GM12878 (cell line): ENCODE results near the gene TCF25. TPM values are rescaled to one million over a fixed set of nuclear protein-coding genes. Genes with fewer than 3 reads are reported as not detected.

Experiments
- ATAC-seq: fragments of 200-7000 bp; cut with Tn5 transposase; 3 replicates; pipeline ENCODE4 v1.9.1; 2020; ENCODE audit warnings: mild to moderate bottlenecking, moderate library complexity
- BruUV-seq: library from RNA; stranded (reverse); fragments of 400-500 nt; replicated peaks from 2 replicates; lab custom pipeline; 2021; lab: Mats Ljungman, UMichigan
- CTCF ChIA-PET: fragments of 300-600 bp; sonication (Branson Sonifier 250); formaldehyde crosslinking; extraction: SDS; loops from one replicate; lab custom pipeline; 2021; ENCODE audit warnings: inconsistent platforms; lab: Yijun Ruan, JAX
- POLR2A ChIA-PET: fragments of 350-600 bp; formaldehyde crosslinking; extraction: SDS; loops from one replicate; lab custom pipeline; 2021; ENCODE audit warnings: inconsistent platforms; lab: Charles Lee
- RAD21 ChIA-PET: fragments of 300-600 bp; sonication (Branson Sonifier 250); formaldehyde crosslinking; loops from one replicate; lab custom pipeline; 2023; ENCODE audit warnings: antibody characterized with exemption; ENCODE audit not compliant: unreplicated experiment; lab: Charles Lee
- SMC1A ChIA-PET: fragments of 300-600 bp; sonication (Branson Sonifier 250); formaldehyde crosslinking; loops from one replicate; lab custom pipeline; 2023; ENCODE audit not compliant: unreplicated experiment, uncharacterized antibody; lab: Charles Lee
- DNase-seq: peaks from one replicate; pipeline ENCODE4 v3.0.0-alpha.2; 2011; ENCODE audit warnings: low read depth, low spot score
- FAIRE-seq: peaks from 3 replicates; lab custom pipeline; 2011; peaks lifted over from hg19 to GRCh38; lab: Jason Lieb, UNC
- H2AFZ ChIP-seq: 2 replicates; pipeline ENCODE4 v1.6.0; 2011; ENCODE audit warnings: low read depth, low read length, control low read depth; ENCODE audit not compliant: control insufficient read depth
- H3K27ac ChIP-seq: 2 replicates; pipeline ENCODE4 v1.5.1; 2011; ENCODE audit warnings: control low read depth; ENCODE audit not compliant: control insufficient read depth, insufficient read depth
- H3K27me3 ChIP-seq, 2 experiments: replicated peaks in 1 of 2; 2 replicates each; pipeline versions ENCODE4 v1.6.0 to v1.6.1; 2011; ENCODE audit warnings: low read length in 1 of 2; ENCODE audit not compliant: control insufficient read depth in 2 of 2, insufficient read depth in 2 of 2
- H3K36me3 ChIP-seq, 2 experiments: 2 replicates each; pipeline ENCODE4 v1.5.1; 2011; ENCODE audit warnings: low read length in 1 of 2; ENCODE audit not compliant: control insufficient read depth in 2 of 2, insufficient read depth in 2 of 2
- H3K4me1 ChIP-seq: 2 replicates; pipeline ENCODE4 v1.6.1; 2011; ENCODE audit warnings: mild to moderate bottlenecking, low read length, moderate library complexity, mixed read lengths; ENCODE audit not compliant: control insufficient read depth, insufficient read depth
- H3K4me2 ChIP-seq: 2 replicates; pipeline ENCODE4 v1.6.0; 2011; ENCODE audit warnings: control low read depth; ENCODE audit not compliant: control insufficient read depth, insufficient read depth
- H3K4me3 ChIP-seq: fragments of 200-600 bp; sonication (generic); 2 replicates; pipeline ENCODE4 v1.5.1; 2016
- H3K79me2 ChIP-seq: 2 replicates; pipeline ENCODE4 v1.6.0; 2011; ENCODE audit warnings: low read length; ENCODE audit not compliant: control insufficient read depth, insufficient read depth
- H3K9ac ChIP-seq: 2 replicates; pipeline ENCODE4 v1.8.0; 2011; ENCODE audit warnings: low read length, control low read depth, mixed read lengths; ENCODE audit not compliant: control insufficient read depth, insufficient read depth
- H3K9me3 ChIP-seq: replicated peaks from 3 replicates; pipeline ENCODE4 v1.5.1; 2011; ENCODE audit warnings: mild to moderate bottlenecking, low read length; ENCODE audit not compliant: control insufficient read depth, insufficient read depth
- H4K20me1 ChIP-seq: 2 replicates; pipeline ENCODE4 v1.6.0; 2011; ENCODE audit not compliant: control insufficient read depth, insufficient read depth
- ASH2L ChIP-seq: fragments of 300-600, 200-600 bp; sonication (generic); IDR thresholded peaks from 2 replicates; pipeline ENCODE4 v1.6.1; 2017; ENCODE audit warnings: low read depth, mild to moderate bottlenecking, borderline replicate concordance
- ATF7 ChIP-seq: fragments of 450-650 bp; IDR thresholded peaks from 2 replicates; pipeline ENCODE4 v1.6.1; 2016; ENCODE audit warnings: low read depth, mild to moderate bottlenecking
- BMI1 ChIP-seq: fragments of 450-650 bp; IDR thresholded peaks from 2 replicates; pipeline ENCODE4 v1.6.1; 2016; ENCODE audit warnings: mild to moderate bottlenecking, moderate library complexity, borderline replicate concordance
- CHD1 ChIP-seq: IDR thresholded peaks from 2 replicates; pipeline ENCODE4 v1.6.1; 2012; ENCODE audit warnings: low read depth, low read length, improper control_type of control experiment
- CREM ChIP-seq: IDR thresholded peaks from 2 replicates; pipeline ENCODE4 v1.6.1; 2014; ENCODE audit warnings: antibody characterized with exemption, low read depth
- POLR2AphosphoS5 ChIP-seq: IDR thresholded peaks from 2 replicates; pipeline ENCODE4 v1.6.1; 2011; ENCODE audit warnings: mild to moderate bottlenecking, low read length, inconsistent platforms
- SMARCA5 ChIP-seq: fragments of 450-650 bp; IDR thresholded peaks from 2 replicates; pipeline ENCODE4 v1.6.1; 2017; ENCODE audit warnings: mild to moderate bottlenecking
- SUZ12 ChIP-seq: fragments of 200-600 bp; sonication (generic); IDR thresholded peaks from one replicate; pipeline ENCODE4 v1.6.1; 2018; ENCODE audit warnings: antibody characterized with exemption, mild to moderate bottlenecking; ENCODE audit not compliant: unreplicated experiment
- WGBS: methylation state at CpG from one replicate; pipeline ENCODE4 v1.1.6; 2016; ENCODE audit warnings: low lambda C conversion rate; ENCODE audit not compliant: insufficient replicate concordance, insufficient coverage; ENCODE audit errors: missing lambda C conversion rate; 5-methylcytosine and 5-hydroxymethylcytosine counted together
- in situ Hi-C: fragments of 300-500 bp; cut with MboI; formaldehyde crosslinking; loops from 9 replicates; pipeline ENCODE4 v1.14.3; 2018; ENCODE audit warnings: mixed read lengths
- intact Hi-C: fragments of 100-400 bp; cut with micrococcal nuclease; formaldehyde crosslinking; loops from one replicate; pipeline ENCODE4 v1.14.2; 2022; ENCODE audit not compliant: unreplicated experiment
- polyA plus RNA-seq, 11 experiments: library from polyadenylated mRNA; depleted of rRNA in 4 of 11; unstranded in 6 of 11; stranded (reverse) in 5 of 11; fragments of >200 nt; fragmentation: Nextera tagmentation in 4 of 11; fragmentation: Illumina TruSeq in 1 of 11; extraction: Ambion mirVana in 4 of 11; extraction: Trizol in 1 of 11; gene quantifications; 1 replicate in 1 of 11; 2 replicates in 10 of 11; pipeline versions ENCODE4 v1.2.1 to v1.2.3, GENCODE V29; 2011 to 2016; ENCODE audit warnings: inconsistent platforms in 2 of 11, missing spikeins in 2 of 11, low read depth in 1 of 11
- total RNA-seq, 4 experiments: library from RNA; depleted of rRNA in 3 of 4; stranded (reverse); fragments of >200 nt in 3 of 4; fragmentation: Illumina TruSeq in 1 of 4; extraction: Trizol in 1 of 4; gene quantifications; 2 replicates each; pipeline versions ENCODE4 v1.2.1 to v1.2.3, GENCODE V29; 2013 to 2021
- TF ChIP-seq, protein P1 (sequence below): fragments of 450-650 bp; IDR thresholded peaks from 2 replicates; pipeline ENCODE4 v1.6.1; 2017; ENCODE audit warnings: antibody characterized with exemption, mild to moderate bottlenecking, moderate library complexity
- TF ChIP-seq, protein P2 (sequence below): fragments of 450-650 bp; IDR thresholded peaks from 2 replicates; pipeline ENCODE4 v1.6.1; 2017; ENCODE audit warnings: mild to moderate bottlenecking, moderate library complexity
- TF ChIP-seq, protein P3 (sequence below): fragments of 450-650 bp; IDR thresholded peaks from 2 replicates; pipeline ENCODE4 v1.6.1; 2017; ENCODE audit warnings: mild to moderate bottlenecking

TCF25 gene
- total and polyA plus RNA-seq, 10 of the 15 experiments (the other 5 are each of a cell fraction or from before 2014, with no cell fraction given) = 8.4 to 130 (median 89.4) TPM

DNA sequence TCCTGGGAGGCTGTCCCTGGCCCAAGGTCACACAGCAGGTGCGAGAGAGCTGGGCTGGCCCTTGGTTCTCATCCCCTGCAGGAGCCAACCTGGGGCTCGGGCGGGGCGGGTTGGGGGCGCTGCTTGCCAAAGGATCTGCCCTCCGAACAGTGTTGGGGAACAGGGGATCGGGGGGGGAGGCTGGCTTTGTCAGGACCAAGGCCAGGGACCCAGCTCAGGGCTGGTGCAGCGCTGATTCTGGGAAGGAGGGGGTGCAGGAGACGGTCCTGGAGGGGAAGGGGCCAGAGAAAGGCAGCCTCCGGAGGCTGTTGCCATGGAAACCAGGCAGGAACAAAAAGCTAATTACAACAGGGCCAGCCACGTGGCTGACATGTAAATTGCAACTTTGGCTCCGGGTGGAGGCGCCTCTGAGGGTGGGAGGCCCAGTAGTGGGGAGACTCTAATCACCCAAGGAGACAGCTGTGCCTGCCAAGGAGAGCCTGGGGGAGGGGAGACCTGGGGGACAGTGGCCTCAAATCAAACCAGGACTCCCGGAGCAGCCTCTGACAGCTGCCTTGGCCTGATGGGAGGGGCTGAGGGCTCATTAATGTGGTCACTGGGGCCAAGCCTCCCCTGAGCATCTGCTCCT is 51.0 kb downstream of the TCF25 start:
- ChIA-PET POLR2A (interaction anchor here (0.6 kb wide), 1 partner anchor 323 kb away, joined by 3 read pairs; no protein-coding TSS in a partner anchor), CTCF (no interaction called here), RAD21 (no interaction called here), SMC1A (no interaction called here)
- in situ Hi-C loops = no loop called here
- FAIRE-seq (no peak), ATAC-seq (peak; percentile 5), DNase-seq (no peak)
- Histone ChIP-seq H3K79me2 (no peaks in the 10 kb centered on the region), H3K4me3 (no peak overlapping the region), H4K20me1 (no peaks in the 10 kb centered on the region), H3K27me3 (peaks cover 14 to 16% of the 10 kb centered on the region in 2 experiments), H3K9me3 (no peaks in the 10 kb centered on the region), H3K4me1 (no peaks in the 10 kb centered on the region; the same call in 1 of the 2 replicates), H3K9ac (no peak overlapping the region), H3K4me2 (no peak overlapping the region), H3K36me3 (no peaks in the 10 kb centered on the region), H2AFZ (no peak overlapping the region), H3K27ac (no peak overlapping the region)
- intact Hi-C loops = no loop called here
- no TSS peak for BruUV-seq
- WGBS = 6% methylated on average over 14 of the region's 14 CpGs
- TF ChIP-seq CHD1 (no peak), BMI1 (peak; percentile 82), POLR2AphosphoS5 (no peak), SMARCA5 (no peak), SUZ12 (no peak), ASH2L (no peak), CREM (no peak), ATF7 (no peak)
- TF ChIP-seq, protein P1, sequence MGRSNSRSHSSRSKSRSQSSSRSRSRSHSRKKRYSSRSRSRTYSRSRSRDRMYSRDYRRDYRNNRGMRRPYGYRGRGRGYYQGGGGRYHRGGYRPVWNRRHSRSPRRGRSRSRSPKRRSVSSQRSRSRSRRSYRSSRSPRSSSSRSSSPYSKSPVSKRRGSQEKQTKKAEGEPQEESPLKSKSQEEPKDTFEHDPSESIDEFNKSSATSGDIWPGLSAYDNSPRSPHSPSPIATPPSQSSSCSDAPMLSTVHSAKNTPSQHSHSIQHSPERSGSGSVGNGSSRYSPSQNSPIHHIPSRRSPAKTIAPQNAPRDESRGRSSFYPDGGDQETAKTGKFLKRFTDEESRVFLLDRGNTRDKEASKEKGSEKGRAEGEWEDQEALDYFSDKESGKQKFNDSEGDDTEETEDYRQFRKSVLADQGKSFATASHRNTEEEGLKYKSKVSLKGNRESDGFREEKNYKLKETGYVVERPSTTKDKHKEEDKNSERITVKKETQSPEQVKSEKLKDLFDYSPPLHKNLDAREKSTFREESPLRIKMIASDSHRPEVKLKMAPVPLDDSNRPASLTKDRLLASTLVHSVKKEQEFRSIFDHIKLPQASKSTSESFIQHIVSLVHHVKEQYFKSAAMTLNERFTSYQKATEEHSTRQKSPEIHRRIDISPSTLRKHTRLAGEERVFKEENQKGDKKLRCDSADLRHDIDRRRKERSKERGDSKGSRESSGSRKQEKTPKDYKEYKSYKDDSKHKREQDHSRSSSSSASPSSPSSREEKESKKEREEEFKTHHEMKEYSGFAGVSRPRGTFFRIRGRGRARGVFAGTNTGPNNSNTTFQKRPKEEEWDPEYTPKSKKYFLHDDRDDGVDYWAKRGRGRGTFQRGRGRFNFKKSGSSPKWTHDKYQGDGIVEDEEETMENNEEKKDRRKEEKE = no peak
- TF ChIP-seq, protein P2, sequence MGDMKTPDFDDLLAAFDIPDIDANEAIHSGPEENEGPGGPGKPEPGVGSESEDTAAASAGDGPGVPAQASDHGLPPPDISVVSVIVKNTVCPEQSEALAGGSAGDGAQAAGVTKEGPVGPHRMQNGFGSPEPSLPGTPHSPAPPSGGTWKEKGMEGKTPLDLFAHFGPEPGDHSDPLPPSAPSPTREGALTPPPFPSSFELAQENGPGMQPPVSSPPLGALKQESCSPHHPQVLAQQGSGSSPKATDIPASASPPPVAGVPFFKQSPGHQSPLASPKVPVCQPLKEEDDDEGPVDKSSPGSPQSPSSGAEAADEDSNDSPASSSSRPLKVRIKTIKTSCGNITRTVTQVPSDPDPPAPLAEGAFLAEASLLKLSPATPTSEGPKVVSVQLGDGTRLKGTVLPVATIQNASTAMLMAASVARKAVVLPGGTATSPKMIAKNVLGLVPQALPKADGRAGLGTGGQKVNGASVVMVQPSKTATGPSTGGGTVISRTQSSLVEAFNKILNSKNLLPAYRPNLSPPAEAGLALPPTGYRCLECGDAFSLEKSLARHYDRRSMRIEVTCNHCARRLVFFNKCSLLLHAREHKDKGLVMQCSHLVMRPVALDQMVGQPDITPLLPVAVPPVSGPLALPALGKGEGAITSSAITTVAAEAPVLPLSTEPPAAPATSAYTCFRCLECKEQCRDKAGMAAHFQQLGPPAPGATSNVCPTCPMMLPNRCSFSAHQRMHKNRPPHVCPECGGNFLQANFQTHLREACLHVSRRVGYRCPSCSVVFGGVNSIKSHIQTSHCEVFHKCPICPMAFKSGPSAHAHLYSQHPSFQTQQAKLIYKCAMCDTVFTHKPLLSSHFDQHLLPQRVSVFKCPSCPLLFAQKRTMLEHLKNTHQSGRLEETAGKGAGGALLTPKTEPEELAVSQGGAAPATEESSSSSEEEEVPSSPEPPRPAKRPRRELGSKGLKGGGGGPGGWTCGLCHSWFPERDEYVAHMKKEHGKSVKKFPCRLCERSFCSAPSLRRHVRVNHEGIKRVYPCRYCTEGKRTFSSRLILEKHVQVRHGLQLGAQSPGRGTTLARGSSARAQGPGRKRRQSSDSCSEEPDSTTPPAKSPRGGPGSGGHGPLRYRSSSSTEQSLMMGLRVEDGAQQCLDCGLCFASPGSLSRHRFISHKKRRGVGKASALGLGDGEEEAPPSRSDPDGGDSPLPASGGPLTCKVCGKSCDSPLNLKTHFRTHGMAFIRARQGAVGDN = no peak
- TF ChIP-seq, protein P3, sequence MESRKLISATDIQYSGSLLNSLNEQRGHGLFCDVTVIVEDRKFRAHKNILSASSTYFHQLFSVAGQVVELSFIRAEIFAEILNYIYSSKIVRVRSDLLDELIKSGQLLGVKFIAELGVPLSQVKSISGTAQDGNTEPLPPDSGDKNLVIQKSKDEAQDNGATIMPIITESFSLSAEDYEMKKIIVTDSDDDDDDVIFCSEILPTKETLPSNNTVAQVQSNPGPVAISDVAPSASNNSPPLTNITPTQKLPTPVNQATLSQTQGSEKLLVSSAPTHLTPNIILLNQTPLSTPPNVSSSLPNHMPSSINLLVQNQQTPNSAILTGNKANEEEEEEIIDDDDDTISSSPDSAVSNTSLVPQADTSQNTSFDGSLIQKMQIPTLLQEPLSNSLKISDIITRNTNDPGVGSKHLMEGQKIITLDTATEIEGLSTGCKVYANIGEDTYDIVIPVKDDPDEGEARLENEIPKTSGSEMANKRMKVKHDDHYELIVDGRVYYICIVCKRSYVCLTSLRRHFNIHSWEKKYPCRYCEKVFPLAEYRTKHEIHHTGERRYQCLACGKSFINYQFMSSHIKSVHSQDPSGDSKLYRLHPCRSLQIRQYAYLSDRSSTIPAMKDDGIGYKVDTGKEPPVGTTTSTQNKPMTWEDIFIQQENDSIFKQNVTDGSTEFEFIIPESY = no peak
